ENCODE measurements around the gene ABCC8. TPM values are rescaled to one million over a fixed set of nuclear protein-coding genes. Genes with fewer than 3 reads are reported as not detected.

Gene ABCC8
- total RNA-seq, 6 experiments from 2014 or later, result 1.3 to 1.5 TPM; not detected in 4

GRCh38 chr11:17513853-17514252 is 37.2 kb upstream of the ABCC8 start:
- Histone ChIP-seq H3K36me3 (no peaks in the 10 kb centered on the region), H3K4me1 (no peaks in the 10 kb centered on the region), H3K27ac (no peak overlapping the region), H3K9me3 (no peaks in the 10 kb centered on the region), H3K4me3 (no peak overlapping the region), H3K27me3 (no peaks in the 10 kb centered on the region)
- TF ChIP-seq POLR2A (IDR thresholded peaks at IDR 0.05) (no peak), CTCF (IDR thresholded peaks at IDR 0.05) (no peak)
- intact Hi-C loops (cut with DNase I), result no loop called here
- ATAC-seq, result no peak
- WGBS (ENCODE audit: insufficient coverage, low coverage, low lambda C conversion rate, missing lambda C conversion rate), result 83% methylated on average over 1 of the region's 1 CpG
- DNase-seq, result no peak

GRCh38 chr11:17512101-17512500 is 35.5 kb upstream of the ABCC8 start:
- Histone ChIP-seq H3K9me3 (no peaks in the 10 kb centered on the region), H3K27me3 (no peaks in the 10 kb centered on the region), H3K4me1 (no peaks in the 10 kb centered on the region), H3K4me3 (no peak overlapping the region), H3K36me3 (no peaks in the 10 kb centered on the region), H3K27ac (no peak overlapping the region)
- TF ChIP-seq CTCF (IDR thresholded peaks at IDR 0.05), result no peak
- TF ChIP-seq POLR2A (IDR thresholded peaks at IDR 0.05), result no peak
- intact Hi-C loops (cut with DNase I), result no loop called here
- 25% methylated on average over 2 of the region's 2 CpGs for WGBS (ENCODE audit: insufficient coverage, low coverage, low lambda C conversion rate, missing lambda C conversion rate)
- no peak for DNase-seq
- no peak for ATAC-seq

- no peak overlapping the region for H3K4me3 ChIP-seq
- H3K27ac ChIP-seq, result no peak overlapping the region
- intact Hi-C loops (cut with DNase I), result no loop called here
- DNase-seq (no peak), ATAC-seq (no peak)
- no peaks in the 10 kb centered on the region for H3K4me1 ChIP-seq
- no peaks in the 10 kb centered on the region for H3K36me3 ChIP-seq
- no peaks in the 10 kb centered on the region for H3K9me3 ChIP-seq
- WGBS (ENCODE audit: insufficient coverage, low coverage, low lambda C conversion rate, missing lambda C conversion rate), result no CpG with 5 or more reads among the region's 3 CpGs
- TF ChIP-seq CTCF (IDR thresholded peaks at IDR 0.05), result no peak
- no peak for TF ChIP-seq POLR2A (IDR thresholded peaks at IDR 0.05)
- H3K27me3 ChIP-seq, result no peaks in the 10 kb centered on the region
Observed at GRCh38 chr11:17511571-17511970, 34.9 kb upstream of the ABCC8 start.

- intact Hi-C loops (cut with DNase I), result no loop called here
- DNase-seq, result no peak
Observed at GRCh38 chr11:17510507-17511206, 34.0 kb upstream of the ABCC8 start.

More at GRCh38 chr11:17510507-17511206, 34.0 kb upstream of the ABCC8 start:
- H3K4me3 ChIP-seq, result no peak overlapping the region
- no peak overlapping the region for H3K27ac ChIP-seq
- 59% methylated on average over 4 of the region's 4 CpGs for WGBS (ENCODE audit: insufficient coverage, low coverage, low lambda C conversion rate, missing lambda C conversion rate)
- no peaks in the 10 kb centered on the region for H3K27me3 ChIP-seq
- H3K4me1 ChIP-seq, result no peaks in the 10 kb centered on the region
- no peaks in the 10 kb centered on the region for H3K9me3 ChIP-seq
- TF ChIP-seq CTCF (IDR thresholded peaks at IDR 0.05), result no peak
- no peak for TF ChIP-seq POLR2A (IDR thresholded peaks at IDR 0.05)
- ATAC-seq, result no peak
- no peaks in the 10 kb centered on the region for H3K36me3 ChIP-seq

Measured in right lobe of liver (tissue), 6 donors.